ENCODE measurements around the gene HTR3D.
A peak's percentile ranks its signal among the peaks of the same experiment; 100 is the strongest.
"Not testable (repeated sequence)": the region's sequence is repeated elsewhere in the genome, so short reads cannot be mapped to it uniquely, and the experiment has no call there.

HTR3D gene, protein sequence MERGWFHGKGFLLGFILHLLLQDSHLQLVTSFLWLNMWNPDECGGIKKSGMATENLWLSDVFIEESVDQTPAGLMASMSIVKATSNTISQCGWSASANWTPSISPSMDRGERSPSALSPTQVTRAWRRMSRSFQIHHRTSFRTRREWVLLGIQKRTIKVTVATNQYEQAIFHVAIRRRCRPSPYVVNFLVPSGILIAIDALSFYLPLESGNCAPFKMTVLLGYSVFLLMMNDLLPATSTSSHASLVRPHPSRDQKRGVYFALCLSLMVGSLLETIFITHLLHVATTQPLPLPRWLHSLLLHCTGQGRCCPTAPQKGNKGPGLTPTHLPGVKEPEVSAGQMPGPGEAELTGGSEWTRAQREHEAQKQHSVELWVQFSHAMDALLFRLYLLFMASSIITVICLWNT

DNA sequence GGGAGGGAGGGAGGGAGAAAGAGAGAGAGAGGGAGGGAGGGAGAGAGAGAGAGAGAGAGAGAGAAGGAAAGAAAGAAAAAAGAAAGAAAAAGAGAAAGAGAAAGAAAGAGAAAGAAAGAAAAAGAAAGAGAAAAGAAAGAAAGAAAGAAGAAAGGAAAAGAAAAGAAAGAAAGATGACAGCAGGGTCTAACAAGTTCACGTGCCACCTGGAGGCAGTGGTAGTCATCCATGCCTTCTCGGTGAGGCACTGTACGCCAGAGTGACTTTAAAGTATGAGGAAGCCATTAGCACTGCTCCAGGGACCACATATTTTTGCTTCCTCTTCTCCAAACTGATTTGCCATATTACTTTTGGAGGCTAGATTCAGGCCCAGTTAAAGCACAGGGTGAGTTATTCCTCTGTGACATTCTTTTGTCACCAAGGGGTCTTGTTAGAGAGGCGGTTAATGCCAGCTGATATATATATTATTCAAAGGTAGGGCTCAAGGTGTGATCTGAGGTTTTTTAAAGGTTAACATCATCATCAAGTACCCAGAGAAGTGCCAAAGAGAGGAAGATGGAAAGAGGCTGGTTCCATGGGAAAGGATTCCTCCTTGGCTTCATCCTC lies at the start of gene HTR3D:
Gene HTR3D, plus strand, starts transcription at position 556 of the 606 bp plus-strand sequence. Its CDS starts 0 bp downstream, at position 556.
- no peak for DNase-seq

DNA sequence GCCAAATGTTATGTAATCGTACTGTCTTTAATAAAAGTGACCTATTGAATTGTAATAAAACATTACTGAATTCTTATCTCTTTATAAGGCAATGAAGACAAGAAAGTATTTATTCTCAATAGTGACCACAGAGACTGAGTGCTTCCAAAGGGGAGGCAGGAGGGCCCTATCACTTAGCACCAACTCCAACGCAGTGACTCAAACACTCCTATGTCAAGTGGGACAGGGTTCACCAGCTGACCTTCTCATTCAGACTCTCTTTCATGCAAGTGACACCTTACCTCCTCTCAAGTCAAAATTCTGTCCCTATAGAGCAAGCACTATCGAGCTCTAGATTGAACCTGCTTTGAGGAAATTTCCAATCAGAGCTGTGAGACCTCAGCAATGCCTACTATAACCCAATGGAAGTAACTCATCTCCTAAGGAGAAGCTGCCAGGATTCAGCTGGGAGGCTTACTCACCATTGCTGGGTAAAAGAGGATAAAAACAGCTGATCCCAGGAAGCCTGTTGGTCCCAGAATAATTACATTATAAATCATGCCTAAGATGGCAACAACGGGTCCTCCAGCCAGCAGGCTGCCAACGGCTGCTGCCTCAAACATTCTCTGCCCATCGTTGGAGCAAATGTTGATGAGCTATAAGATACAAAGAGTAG lies 49.4 kb upstream of the HTR3D start:
- no peak for DNase-seq

DNA sequence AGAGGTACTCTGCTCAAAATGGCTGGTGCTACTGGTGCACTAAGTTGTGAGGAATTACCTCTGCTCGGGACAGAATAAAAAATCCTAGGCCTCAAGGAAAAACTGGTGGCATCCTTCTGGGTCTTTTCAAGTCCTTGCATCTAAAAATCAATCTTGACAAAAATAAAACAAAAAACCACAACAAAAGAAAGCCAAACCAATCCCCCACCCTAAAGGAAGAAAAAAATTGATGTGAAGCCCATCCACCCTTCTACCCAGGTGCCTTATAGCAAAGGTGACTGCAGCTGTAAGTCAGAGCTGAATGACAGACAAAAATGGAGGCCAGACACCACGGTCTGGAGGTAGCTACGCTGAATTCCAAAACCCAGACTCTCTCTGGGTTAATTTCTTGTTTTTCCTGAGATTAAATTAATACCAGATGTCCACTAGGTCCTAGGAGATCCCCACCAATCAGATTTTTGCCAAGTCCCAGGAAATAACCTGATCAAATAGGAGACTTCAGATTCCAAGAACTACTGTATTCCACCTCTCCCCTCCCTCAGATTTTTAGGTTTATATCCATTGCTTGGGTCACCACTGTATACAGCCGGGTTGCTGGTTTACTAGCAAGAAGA lies 47.3 kb upstream of the HTR3D start:
- DNase-seq = no peak

DNA sequence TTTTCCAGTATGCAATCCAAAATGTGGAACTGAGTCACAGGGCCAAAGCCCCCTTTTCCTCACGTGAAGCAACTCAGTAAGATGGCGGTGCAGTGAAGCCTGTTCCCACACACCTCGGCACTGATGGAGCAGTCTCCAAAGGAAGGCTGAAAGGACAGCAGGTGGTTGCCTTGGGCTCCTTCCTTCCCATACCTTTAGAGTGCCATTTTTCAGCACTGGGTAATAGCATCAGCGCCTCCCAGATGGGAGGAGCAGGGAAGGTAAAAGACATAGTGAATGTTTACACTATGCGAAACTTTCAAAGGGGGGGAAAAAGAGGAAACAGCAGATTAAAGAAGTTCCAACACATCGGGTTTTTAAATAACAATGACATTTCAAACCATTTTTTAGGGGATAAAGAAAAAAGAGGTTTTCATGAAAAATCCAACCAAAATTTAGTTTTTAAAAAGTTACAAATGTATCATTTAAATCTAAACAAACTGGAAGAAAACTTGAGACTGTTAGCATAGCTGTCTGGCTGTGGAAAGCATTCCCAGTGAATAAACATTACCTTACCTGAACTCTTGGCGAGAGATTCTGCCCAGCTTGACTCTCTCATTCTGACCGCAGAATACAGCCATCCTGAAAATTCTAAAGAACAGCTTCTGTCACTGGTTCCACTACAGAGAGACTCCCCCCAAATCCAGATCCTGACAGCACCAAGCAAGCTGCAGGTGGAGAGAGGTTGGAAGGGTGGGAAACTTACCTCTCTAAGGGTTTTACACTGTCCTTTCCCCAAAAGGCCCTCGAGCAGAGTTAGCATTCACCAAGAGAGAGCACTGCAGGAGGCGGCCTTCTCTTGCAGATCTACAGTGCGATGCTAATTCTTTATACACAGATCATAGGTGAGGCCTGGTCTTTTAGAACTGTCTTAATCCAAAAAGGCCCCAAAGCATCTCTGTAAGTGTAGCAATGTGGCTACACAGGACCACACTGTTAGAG lies 46.5 kb upstream of the HTR3D start:
- DNase-seq = no peak

DNA sequence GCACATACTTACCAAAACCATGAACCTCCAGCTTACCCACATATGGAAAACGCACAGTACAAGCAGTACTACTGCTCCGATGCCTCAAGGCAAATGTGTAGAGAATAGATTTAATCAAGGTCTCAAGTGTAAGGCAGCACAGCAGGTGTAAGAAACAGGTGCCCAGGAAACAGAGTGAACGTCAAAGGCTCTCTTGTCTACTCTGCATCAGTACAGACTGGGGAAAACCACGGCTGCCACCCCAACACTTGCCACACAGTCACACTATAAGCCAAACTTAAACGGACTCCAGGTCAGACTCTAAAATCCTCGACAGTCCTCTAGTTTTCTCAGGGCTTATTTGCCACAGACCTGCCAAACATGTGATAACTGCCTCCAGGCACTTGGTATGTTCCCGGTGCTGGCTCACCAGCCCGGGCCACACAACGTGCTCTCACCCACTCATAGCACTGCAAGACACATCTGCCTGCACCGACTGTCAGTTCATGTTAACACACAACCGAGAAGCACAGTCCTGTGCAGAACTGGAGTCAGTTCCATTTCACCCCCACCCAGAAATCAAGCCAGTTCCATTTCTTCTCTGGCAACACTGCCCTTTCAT lies 44.4 kb upstream of the HTR3D start:
- DNase-seq = no peak

DNA sequence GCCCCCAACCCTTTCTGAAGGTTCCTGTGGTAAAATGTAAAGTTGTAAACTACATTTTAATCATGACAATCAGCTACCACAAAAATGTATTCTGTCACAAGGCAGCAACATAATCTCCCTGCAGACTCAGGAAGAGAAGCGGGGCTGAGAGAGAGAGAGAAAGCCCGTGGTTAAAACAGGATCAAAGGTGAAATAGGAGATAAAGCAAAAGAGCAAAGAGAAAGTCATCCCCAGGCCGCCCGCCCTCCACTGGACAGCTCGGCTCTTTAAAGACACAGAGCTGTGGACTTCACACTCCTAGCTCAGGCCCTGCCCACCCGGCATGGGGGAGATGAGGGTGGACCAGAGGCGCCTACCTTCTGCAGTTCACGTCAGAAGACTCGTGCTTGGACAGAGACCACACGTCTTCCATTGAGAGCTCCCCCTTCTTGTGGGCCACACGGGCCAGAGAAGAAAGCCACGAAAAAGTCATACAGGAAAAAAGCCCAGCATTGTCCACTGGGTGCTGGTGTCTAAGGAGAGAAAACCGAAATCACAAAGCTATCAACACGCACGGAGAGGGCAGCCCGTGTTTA lies 43.2 kb upstream of the HTR3D start:
- DNase-seq = no peak

DNA sequence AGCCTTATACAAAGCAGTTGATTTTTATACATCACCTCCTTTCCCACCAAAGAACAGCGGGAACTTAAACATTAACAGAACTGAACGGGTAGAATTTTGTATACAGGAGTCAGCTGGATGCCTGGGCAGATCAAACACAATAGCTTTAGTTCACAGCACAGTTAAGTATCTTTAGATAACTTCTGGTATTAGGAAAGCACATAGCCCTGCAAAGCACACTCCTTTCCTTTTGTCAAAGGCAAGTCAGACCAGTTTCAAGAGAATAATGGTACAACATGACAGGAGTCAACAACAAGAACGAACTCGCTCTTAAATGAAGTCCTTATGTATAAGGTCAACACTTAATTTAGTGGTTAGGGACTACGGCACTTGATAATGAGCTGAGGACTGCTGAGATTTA lies 40.1 kb upstream of the HTR3D start:
- no peak for DNase-seq

DNA sequence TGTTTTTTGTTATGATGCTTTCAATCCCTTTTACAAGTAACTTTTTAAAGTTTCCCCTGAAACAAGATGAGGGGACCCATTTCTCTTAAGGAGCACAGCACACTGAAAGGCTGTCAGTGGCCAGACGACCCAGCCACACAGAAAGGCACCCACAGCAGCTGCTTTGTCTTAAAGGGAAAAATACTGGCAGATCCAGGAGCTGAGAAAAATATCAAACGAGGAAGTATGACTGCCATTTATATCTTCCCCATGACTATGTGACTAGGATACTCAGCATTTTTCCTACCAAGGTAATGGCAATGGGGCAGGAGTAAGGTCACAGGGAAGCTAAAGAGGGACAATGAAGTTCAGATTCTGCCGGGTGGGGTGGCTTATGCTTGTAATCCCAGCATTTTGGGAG lies 29.8 kb upstream of the HTR3D start:
- DNase-seq = no peak

DNA sequence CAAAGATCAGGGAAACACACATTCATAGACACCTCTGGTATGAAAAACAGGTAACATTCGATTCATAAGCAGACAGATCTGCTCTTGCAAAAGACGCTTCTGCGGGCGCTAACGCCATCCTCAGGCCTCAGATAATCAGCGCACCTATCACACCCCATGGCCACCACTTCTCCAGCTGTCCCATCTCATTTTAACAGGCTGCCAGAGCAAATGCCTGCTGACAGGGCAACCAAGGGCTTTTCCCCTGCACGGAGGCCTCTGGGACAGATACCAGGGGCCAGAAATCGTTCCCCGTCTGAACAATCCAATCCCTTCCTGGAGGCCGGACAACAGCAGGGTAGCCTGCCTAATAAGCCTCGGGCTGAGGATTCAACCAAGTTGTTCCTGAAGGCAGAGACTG lies 29.1 kb upstream of the HTR3D start:
- DNase-seq = no peak

DNA sequence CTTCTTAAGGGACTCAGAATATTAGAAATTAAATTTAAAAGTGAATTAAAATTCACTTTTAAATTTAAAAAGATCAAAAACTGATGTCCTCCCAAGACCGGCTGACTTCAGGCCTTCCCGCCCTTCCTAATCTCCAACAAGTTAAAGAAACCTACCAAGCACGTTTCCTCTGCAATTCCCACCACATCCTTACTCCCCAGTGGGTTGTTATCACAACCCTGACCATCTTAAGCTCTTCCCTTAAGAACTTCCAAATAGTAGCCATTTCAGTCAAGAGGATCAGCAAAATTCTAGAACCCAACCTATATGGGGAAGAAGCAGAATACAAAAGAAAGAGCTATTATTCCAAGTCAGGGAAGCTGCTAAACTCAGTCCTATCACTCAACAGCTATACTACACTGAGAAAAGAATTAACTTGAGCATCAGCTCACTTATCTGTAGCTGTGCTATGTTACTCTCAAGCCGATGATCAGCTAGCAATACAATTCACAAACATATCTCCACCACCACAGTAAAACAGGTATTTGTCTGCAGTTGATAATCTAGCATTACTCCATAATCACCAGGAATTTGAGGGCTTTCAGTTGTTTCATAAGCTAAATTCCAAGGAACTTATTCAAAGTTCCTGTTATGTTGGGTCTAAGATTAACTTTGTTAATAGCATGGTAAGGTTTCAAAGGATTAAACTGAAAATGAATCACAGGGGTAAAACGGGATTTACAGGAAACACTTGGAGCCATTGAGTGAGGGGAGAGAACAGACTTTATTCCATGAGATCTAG lies 28.2 kb upstream of the HTR3D start:
- DNase-seq = no peak

DNA sequence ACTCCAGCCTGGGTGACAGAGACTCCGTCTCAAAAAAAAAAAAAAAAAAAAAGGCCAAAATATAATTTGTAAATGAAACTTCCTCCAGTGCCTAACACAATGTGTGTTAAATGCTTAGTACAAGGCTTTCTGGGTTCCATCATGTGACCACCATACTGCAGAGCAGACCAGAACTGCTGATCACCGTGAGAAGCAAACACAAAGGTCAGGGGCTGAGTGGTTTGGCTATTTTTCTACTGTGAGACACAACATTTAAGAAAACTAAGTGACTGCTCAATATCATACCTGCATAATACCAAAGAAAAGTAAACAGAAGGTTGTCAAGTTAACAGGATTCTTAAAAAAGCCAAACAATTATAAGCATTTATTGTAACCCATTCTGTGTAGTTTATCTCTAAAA lies 27.1 kb upstream of the HTR3D start:
- peak; percentile 21 to 44 for DNase-seq

DNA sequence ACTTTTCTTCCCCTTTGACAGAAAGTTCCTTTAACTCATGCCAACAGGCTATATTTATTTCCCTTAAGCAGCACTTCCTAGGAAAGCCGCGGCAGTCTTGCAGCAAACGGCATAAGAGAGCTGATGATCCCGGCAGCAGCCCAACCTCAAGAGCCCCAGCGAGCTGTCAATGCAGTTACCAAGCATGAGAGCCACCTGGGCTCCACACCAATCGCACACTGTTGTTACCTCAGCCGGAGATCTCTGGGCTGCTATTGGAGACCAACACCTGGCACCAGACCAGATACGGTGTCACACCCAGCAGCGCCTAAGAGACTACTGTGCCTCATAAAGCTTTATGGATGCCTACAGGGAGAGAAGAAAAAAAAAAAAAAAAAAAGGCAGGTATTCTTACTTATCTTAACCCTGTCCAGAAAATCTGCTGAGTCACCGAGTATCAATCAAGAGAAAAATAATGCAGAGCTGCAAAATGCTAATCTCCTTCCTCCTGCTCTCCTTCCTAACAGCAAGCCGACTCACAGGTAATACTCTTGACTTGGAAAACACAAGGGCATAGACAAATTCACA lies 25.5 kb upstream of the HTR3D start:
- peak; percentile 25 to 30 for DNase-seq

DNA sequence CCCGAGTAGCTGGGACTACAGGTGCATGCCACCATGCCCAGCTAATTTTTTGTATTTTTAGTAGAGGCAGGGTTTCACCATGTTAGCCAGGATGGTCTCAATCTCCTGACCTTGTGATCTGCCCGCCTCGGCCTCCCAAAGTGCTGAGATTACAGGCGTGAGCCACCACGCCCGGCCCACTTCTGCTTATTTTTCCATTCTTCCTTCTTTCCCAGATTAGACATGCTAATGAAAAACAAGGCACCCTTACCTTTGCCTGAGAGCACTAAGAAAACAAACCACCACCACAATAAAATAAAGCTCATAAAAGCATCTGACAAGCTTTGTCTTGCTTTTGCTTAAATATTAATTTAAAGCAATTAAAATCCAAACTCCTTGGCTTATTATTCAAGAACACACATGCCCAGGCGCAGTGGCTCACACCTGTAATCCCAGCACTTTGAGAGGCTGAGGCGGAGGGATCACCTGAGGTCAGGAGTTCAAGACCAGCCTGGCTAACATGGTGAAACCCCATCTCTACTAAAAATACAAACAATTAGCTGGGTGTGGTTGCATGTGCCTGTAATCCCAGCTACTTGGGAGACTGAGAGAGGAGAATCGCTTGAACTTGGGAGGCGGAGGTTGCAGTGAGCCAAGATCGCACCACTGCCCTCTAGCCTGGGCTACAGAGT lies 24.3 kb upstream of the HTR3D start:
- not testable (repeated sequence) for DNase-seq

DNA sequence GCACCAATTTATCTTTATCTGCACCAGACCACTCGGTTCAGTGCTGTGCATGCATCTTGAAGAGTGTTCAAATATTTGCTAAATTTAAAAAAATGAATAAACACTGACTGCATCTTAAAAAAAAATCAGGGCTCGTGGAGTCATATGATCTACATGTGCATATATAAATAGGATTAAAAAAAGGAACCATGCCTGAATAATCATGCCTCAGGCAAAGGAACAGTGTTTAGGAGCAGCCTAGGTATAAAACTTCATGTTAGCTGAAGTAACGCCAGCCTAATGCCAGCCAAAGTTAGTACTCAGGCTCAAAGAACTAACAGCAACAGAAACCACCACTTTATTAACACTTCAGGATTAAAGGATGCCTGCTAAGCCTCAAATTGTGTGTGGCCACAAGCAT lies 23.4 kb upstream of the HTR3D start:
- DNase-seq = no peak

DNA sequence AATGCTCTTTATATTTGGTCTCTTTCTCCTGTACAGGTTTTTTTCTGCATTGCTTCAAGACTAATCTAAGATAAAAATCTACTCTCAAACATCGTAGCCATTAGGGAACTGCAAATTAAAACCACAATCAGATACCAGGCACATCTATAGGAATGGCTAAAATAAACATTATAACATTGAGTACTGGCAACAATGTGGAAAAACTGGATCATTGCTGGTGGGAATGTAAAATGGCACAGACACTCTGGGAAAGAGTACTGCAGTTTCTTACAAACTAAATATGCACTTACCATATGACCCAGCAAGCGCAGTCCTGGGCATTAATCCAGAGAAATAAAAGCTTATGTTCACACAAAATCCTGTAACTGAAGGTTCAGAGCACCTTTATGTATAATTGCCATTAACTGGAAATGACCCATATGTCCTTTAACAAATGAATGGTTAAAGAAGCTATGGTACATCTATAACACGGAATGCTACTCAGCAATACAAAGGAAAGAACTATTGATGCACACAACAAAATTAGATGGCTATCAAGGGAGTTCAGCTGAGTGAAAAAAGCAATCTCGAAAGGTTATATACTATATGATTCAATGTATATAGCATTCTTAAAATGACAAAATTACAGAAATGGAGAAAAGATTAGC lies 20.2 kb upstream of the HTR3D start:
- no peak for DNase-seq

DNA sequence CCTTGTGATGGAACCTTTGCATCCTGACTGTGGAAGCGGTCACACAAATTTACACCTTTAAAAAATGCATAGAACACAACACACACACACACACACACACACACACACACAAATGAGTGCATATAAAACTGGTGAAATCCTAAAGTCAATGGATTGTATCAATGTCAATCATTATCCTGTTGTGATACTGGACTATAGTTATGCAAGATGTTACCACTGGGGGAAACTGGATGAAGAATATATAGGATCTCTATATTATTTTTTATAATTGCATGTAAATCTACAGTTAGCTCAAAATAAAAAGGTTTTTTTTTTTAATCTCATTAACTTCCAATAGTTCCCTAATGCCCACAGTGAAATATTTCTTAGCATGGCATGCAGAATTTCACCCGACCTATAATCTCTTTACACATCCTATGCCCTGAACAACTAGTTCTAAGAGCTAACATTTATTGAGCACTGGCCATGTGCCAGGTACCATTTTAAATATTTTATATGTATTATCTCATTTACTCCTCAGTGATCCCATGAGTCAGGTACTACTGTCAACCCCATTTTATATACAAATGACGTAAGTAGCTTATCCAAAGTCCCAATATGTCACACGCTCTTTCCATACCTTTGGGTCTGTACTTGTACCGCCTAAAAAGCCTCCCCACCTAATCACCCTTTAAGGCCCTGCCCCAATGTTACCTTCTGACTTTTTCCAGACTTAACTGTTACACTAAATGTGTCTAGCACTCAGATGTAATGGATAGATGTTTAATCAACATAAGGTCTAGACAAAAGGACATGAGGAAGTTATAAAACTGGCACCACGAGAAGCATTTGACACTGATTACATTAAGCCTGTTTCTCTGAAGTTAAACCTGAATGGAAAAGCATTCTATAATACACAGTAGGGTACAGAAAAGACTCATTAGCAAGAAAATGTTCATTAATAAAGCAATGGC lies 19.3 kb upstream of the HTR3D start:
- no peak for DNase-seq

DNA sequence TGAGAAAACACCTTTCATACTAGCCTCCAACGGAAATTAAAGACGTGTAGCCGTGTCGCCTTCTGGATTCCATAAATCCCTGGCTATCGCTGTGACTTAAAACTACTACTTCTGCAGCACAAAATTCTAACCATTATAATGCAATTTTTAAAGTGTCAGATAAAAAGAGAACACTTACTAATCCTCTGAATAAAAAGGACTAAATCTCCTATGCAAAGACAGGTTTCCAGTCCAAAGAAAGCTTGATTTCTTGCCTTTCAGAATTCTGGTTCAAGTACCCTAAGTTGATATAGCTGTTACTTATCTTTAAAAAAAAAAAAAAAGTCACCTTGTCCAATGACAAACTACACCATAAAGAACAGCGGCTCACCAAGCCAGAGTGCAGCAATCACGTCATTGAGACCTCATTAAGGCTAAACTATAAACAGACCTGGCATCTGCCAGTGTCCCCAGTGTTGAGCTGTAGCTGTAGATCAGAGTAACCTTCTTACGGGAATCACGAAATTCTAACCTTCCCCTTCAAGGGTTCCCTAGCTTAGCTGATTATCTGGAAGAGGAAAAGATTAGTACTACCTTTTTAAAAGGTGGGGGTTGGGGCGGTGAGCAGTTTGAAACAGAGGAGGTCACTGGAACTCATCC lies 16.0 kb upstream of the HTR3D start:
- DNase-seq = no peak

DNA sequence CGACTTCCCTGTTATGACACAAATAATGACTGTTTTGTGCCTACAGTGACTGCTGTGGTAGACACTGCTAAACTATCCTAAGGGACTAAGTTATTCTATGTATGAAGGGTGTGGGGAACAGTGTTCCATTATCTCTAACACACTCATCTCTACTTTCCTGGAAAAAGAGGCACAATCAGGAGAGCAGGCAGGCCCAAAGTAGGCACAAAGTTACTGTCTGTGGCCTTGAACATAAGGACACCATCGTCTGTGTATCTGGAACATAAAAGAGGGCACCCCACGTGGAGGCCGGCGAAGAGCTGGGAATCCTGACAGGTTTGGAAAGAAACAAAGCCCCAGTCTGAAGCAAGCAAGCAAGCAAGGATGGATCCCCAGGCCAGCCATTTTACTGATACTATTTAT lies 15.4 kb upstream of the HTR3D start:
- no peak for DNase-seq

Data from inflammatory macrophage treated with lipopolysaccharide for 1 hour (primary cell).